Measurements from ENCODE around the gene NTHL1.

NTHL1 gene

DNA sequence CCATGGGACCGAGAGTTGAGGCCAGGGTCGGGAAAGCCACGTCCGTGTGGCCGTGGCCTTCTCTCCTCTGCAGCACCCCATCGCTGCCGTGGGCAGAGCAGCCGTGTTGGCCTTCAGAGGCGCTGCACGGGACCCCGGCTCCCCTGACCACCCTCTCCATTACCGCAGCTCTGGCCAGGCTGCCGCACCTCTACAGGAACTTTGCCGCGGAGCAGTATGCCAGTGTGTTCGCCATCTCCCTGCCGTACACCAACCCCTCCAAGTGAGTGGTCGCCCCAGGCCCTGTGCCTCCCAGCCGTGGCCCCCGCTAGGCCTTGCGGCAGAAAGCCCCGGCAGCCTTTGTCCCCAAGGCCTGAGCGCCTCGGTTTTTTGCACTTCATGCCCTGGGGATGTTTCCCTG lies 28.0 kb upstream of the NTHL1 start:
- no peak for TF ChIP-seq CTCF (IDR thresholded peaks at IDR 0.05; ENCODE audit: low read depth, low read length, missing control alignments)
- DNase-seq (ENCODE audit: extremely low read depth, low read depth) = no peak
- H3K4me3 ChIP-seq (replicated peaks; ENCODE audit: low read depth, low read length) = no peak overlapping the region

DNA sequence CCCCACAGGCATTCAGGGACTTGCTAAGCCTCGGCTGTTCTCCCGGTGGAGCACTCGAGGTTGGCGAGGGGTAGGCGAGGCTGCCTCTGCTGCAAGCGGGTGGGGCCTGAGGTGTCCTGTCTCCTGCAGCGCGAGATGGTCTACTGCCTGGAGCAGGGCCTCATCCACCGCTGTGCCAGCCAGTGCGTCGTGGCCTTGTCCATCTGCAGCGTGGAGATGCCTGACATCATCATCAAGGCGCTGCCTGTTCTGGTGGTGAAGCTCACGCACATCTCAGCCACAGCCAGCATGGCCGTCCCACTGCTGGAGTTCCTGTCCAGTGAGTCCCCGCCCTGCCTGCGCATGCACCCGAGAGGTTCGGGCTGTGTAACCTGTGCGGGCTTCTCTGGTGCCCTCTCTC lies 26.4 kb upstream of the NTHL1 start:
- no peak overlapping the region for H3K4me3 ChIP-seq (replicated peaks; ENCODE audit: low read depth, low read length)
- no peak for DNase-seq (ENCODE audit: extremely low read depth, low read depth)
- no peak for TF ChIP-seq CTCF (IDR thresholded peaks at IDR 0.05; ENCODE audit: low read depth, low read length, missing control alignments)

DNA sequence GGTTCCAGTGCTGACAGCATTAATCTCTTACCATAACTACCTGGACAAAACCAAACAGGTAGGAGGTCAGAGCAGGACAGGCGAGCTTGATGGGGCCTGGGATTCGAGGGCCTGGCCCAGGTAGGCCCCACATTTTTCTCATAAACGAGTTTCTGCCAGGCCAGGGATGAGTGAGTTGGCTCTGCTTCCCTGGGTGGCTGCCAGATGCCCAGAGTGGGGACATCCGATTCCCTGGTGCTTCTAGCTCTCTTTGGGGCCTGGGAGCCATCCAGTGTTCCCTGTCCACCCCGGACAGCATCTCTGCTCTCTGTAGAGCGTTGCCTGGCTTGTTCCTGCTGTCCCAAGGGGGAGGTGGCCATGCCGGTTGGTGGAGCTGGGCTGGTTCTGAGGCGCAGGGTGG lies 25.3 kb upstream of the NTHL1 start:
- TF ChIP-seq CTCF (IDR thresholded peaks at IDR 0.05; ENCODE audit: low read depth, low read length, missing control alignments) = no peak
- no peak overlapping the region for H3K4me3 ChIP-seq (replicated peaks; ENCODE audit: low read depth, low read length)
- no peak for DNase-seq (ENCODE audit: extremely low read depth, low read depth)

DNA sequence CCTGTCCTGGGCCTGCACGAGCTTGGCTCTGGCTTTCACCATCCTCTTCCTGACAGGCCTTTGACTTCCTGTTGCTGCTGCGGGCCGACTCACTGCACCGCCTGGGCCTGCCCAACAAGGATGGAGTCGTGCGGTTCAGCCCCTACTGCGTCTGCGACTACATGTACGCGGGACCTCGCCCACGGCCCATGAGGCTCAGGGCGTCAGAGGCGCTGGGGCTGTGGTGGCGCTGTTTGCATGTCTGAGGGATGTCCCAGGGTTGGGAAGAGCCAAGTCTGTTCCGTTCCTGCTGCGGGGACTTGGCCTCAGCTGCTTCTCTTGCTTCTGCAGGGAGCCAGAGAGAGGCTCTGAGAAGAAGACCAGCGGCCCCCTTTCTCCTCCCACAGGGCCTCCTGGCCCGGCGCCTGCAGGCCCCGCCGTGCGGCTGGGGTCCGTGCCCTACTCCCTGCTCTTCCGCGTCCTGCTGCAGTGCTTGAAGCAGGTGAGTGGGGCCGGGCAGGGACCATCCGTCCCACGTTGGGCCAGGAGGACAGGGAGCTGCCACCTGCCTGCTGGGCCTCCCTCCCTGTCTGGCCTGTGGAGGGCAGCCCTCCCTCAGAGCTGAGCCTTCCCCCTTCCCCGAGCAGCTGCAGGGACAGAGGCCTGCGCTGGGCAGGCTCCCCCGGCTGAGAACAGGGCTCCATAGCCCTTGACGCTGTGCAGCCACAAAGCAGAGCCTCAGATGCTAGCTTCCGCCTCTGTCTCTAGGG lies 24.0 kb upstream of the NTHL1 start:
- H3K4me3 ChIP-seq (replicated peaks; ENCODE audit: low read depth, low read length) = no peak overlapping the region
- TF ChIP-seq CTCF (IDR thresholded peaks at IDR 0.05; ENCODE audit: low read depth, low read length, missing control alignments) = no peak
- no peak for DNase-seq (ENCODE audit: extremely low read depth, low read depth)

DNA sequence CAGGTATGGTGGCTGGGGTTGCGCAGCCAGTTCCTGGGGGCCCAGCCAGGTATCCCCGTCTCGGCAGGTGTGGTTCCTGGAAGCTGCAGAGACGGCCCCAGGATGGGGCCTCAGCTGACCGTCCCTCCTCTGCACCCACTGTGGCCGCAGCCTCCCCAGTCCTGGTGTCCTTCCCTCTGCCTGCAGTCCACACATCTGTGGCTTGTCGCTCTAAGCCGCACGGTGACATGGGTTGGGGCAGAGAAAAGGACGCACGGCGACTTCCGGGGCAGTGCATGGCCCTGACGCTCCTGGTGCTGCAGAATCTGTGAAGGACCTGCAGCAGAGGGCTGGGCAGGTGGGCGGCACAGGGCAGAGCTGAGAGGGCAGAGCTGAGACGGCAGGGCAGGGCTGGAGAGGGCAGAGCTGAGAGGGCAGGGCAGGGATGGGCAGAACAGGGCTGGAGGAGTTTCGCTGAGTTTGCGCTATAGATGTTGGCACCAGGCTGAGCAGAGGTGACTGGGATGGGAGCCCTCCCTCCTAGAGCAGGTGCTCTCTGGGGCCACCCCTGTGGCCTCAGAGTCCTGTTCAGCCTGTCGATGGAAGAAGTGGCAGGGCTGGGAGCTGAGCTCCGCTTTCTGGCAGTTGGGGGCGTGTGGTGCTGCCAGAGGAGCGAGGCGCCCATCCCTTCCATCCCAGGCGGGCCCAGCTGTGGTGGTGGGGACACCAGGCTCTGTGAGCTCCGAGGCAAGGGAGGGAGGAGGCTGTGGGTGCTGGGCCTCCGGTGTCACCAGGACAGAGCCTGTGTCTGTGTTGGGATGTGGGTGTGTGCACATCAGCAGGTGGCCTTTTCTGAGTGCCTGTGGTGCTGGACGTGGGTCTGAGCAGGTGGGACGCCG lies 23.2 kb upstream of the NTHL1 start:
- no peak overlapping the region for H3K4me3 ChIP-seq (replicated peaks; ENCODE audit: low read depth, low read length)
- TF ChIP-seq CTCF (IDR thresholded peaks at IDR 0.05; ENCODE audit: low read depth, low read length, missing control alignments) = no peak
- no peak for DNase-seq (ENCODE audit: extremely low read depth, low read depth)

DNA sequence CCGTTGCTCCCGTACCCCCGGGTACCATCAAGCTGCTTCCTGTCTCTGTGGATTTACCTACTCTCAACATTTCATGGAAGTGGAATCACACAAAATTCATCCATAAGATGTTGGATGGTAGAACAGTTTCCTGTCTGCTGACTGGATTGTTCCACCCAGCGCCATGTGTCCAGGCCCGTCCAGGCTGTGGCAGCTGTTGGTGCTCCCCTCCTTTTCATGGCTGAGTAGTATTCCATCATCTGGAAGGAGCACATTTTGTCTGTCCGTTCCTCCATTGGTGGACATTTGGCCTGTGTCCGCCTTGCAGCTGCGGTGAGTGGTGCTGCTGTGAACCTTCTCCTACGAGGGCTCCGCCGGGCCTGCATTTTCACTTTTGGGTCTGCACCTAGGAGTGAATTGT lies 18.5 kb upstream of the NTHL1 start:
- H3K4me3 ChIP-seq (replicated peaks; ENCODE audit: low read depth, low read length) = no peak overlapping the region
- no peak for TF ChIP-seq CTCF (IDR thresholded peaks at IDR 0.05; ENCODE audit: low read depth, low read length, missing control alignments)
- no peak for DNase-seq (ENCODE audit: extremely low read depth, low read depth)

Data from HFF-Myc (cell line).